Liver (tissue), 9 donors: ENCODE results near the gene PCDHGB3. TPM values are rescaled to one million over a fixed set of nuclear protein-coding genes. Genes with fewer than 3 reads are reported as not detected.

Experiments used
- DNase-seq: peaks from one replicate; pipeline ENCODE4 v3.0.0-alpha.2; 2017; ENCODE audit warnings: low spot score
- H3K27ac ChIP-seq, 2 donors: one replicate each; pipeline ENCODE4 v1.7.0; 2013; ENCODE audit warnings: inconsistent platforms in 2 of 2, low read length in 2 of 2, control low read depth in 1 of 2, low read depth in 1 of 2, mild to moderate bottlenecking in 1 of 2
- H3K27me3 ChIP-seq, 4 donors: one replicate each; pipeline versions ENCODE4 v1.6.1 to v1.7.0; 2013; ENCODE audit warnings: low read length in 3 of 4, inconsistent platforms in 1 of 4, mild to moderate bottlenecking in 1 of 4, moderate library complexity in 1 of 4; ENCODE audit not compliant: control insufficient read depth in 4 of 4, insufficient read depth in 4 of 4
- H3K36me3 ChIP-seq, 4 donors: one replicate each; pipeline versions ENCODE4 v1.6.1 to v1.7.0; 2013; ENCODE audit warnings: low read length in 3 of 4, mild to moderate bottlenecking in 3 of 4, low read depth in 1 of 4, moderate library complexity in 1 of 4; ENCODE audit not compliant: control insufficient read depth in 4 of 4, insufficient read depth in 3 of 4
- H3K4me1 ChIP-seq, 4 donors: one replicate each; pipeline versions ENCODE4 v1.6.1 to v1.7.0; 2013; ENCODE audit warnings: low read length in 3 of 4, mild to moderate bottlenecking in 3 of 4, moderate library complexity in 1 of 4; ENCODE audit not compliant: control insufficient read depth in 4 of 4, insufficient read depth in 4 of 4
- H3K4me3 ChIP-seq, 3 donors: one replicate each; pipeline versions ENCODE4 v1.6.1 to v1.7.0; 2013; ENCODE audit warnings: low read length in 3 of 3, control low read depth in 1 of 3, low read depth in 1 of 3, mild to moderate bottlenecking in 1 of 3
- H3K9ac ChIP-seq, 2 donors: one replicate each; pipeline ENCODE4 v1.7.0; 2013; ENCODE audit warnings: low read length in 2 of 2, mild to moderate bottlenecking in 2 of 2, moderate library complexity in 2 of 2, control low read depth in 1 of 2, low read depth in 1 of 2
- H3K9me3 ChIP-seq, 4 donors: one replicate each; pipeline versions ENCODE4 v1.6.1 to v1.7.0; 2013; ENCODE audit warnings: low read length in 3 of 4; ENCODE audit not compliant: control insufficient read depth in 4 of 4
- EGR1 ChIP-seq, 2 donors: IDR thresholded peaks; 2 replicates each; pipeline ENCODE4 v1.6.1; 2016 to 2018; ENCODE audit warnings: antibody characterized with exemption in 2 of 2, low read depth in 2 of 2
- FOXA1 ChIP-seq: IDR thresholded peaks from 2 replicates; pipeline ENCODE4 v1.6.1; 2016; ENCODE audit warnings: antibody characterized with exemption
- FOXA2 ChIP-seq: IDR thresholded peaks from 2 replicates; pipeline ENCODE4 v1.6.1; 2016; ENCODE audit warnings: antibody characterized with exemption
- GABPA ChIP-seq, 2 donors: IDR thresholded peaks in 1 of 2; conservative IDR thresholded peaks in 1 of 2; 2 replicates each; pipeline ENCODE4 v1.6.1; 2016; ENCODE audit warnings: antibody characterized with exemption in 2 of 2, mild to moderate bottlenecking in 1 of 2, moderate library complexity in 1 of 2
- HNF4A ChIP-seq, 2 donors: conservative IDR thresholded peaks; 2 replicates each; pipeline ENCODE4 v1.6.1; 2016; ENCODE audit warnings: antibody characterized with exemption in 2 of 2, mild to moderate bottlenecking in 2 of 2
- HNF4G ChIP-seq: IDR thresholded peaks from 2 replicates; pipeline ENCODE4 v1.6.1; 2016; ENCODE audit warnings: antibody characterized with exemption
- JUND ChIP-seq, 2 donors: IDR thresholded peaks; 2 replicates each; pipeline ENCODE4 v1.6.1; 2016; ENCODE audit warnings: antibody characterized with exemption in 2 of 2
- MAX ChIP-seq: IDR thresholded peaks from 2 replicates; pipeline ENCODE4 v1.6.1; 2016; ENCODE audit warnings: antibody characterized with exemption
- NR2F2 ChIP-seq: IDR thresholded peaks from 2 replicates; pipeline ENCODE4 v1.6.1; 2016; ENCODE audit warnings: antibody characterized with exemption
- RAD21 ChIP-seq, 2 donors: IDR thresholded peaks; 2 replicates each; pipeline ENCODE4 v1.6.1; 2016; ENCODE audit warnings: antibody characterized with exemption in 2 of 2, mild to moderate bottlenecking in 2 of 2
- REST ChIP-seq: IDR thresholded peaks from 2 replicates; pipeline ENCODE4 v1.6.1; 2016; ENCODE audit warnings: antibody characterized with exemption, mild to moderate bottlenecking
- SP1 ChIP-seq: IDR thresholded peaks from 2 replicates; pipeline ENCODE4 v1.6.1; 2018; ENCODE audit warnings: antibody characterized with exemption, mild to moderate bottlenecking
- YY1 ChIP-seq: IDR thresholded peaks from 2 replicates; pipeline ENCODE4 v1.6.1; 2016; ENCODE audit warnings: antibody characterized with exemption, mild to moderate bottlenecking
- ZBTB33 ChIP-seq: IDR thresholded peaks from 2 replicates; pipeline ENCODE4 v1.6.1; 2016; ENCODE audit warnings: antibody characterized with exemption
- WGBS: extraction: QIAGEN DNeasy Blood & Tissue Kit; methylation state at CpG from one replicate; pipeline ENCODE4 v1.1.7; 2013; 5-methylcytosine and 5-hydroxymethylcytosine counted together
- polyA plus RNA-seq, 2 donors: library from polyadenylated mRNA; stranded (reverse) in 1 of 2; unstranded in 1 of 2; fragments of 200-250 nt in 1 of 2; fragments of >200 nt in 1 of 2; fragmentation: Nextera tagmentation in 1 of 2; extraction: Ambion mirVana in 1 of 2; gene quantifications; one replicate each; pipeline versions ENCODE4 v1.2.1 to v1.2.3, GENCODE V29; 2013 to 2015
- total RNA-seq, 2 donors: library from RNA; depleted of rRNA; stranded (reverse); fragments of >200 nt; gene quantifications; one replicate each; pipeline ENCODE4 v1.2.3, GENCODE V29; 2014
- TF ChIP-seq, protein P1 (sequence below): fragments of 150-350 bp; IDR thresholded peaks from 2 replicates; pipeline ENCODE4 v1.5.1; 2017; ENCODE audit warnings: improper control_type of control experiment, low read depth, low read length; ENCODE audit not compliant: missing input control
- TF ChIP-seq, protein P2 (sequence below): IDR thresholded peaks from 2 replicates; pipeline ENCODE4 v1.6.1; 2016; ENCODE audit warnings: antibody characterized with exemption
- donor health status: healthy.
- donor health status: healthy.
- donor health status: healthy.
- donor health status: healthy.
- donor health status: healthy.

Gene PCDHGB3
- total and polyA plus RNA-seq, 4 donors, result 0.07 to 1.2 (median 0.37) TPM; not detected in 1

DNA sequence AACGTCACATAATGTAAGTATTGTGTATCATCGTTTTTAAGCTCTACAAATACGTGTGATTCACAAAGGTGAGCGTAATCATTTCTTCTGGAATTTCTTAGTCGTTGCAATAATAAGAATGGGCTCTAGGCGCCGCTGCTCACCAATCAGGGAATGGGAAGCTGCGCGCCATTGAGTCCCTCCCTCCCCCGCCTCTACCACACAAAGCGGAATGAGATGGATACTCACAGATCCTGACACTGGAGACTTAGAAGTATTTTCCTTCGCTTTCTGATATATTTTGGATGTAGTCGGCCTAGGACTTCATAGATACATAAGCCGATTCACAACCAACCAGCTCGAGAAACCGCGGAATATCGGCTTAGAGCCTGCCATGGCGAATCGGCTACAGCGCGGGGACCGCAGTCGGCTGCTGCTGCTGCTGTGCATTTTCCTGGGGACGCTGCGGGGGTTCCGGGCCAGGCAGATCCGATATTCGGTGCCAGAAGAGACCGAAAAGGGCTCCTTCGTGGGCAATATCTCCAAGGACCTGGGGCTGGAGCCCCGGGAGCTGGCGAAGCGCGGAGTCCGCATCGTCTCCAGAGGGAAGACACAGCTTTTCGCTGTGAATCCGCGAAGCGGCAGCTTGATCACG, 50.9 kb downstream of the PCDHGB3 start, which contains the start of gene PCDHGA11:
TSS of gene PCDHGA11 (plus strand) at position 197 of the 634 bp plus-strand sequence. CDS start at position 374, 177 bp downstream.
- no peak for DNase-seq

More for the DNA sequence above, 50.9 kb downstream of the PCDHGB3 start, which contains the start of gene PCDHGA11:
- H3K9me3 ChIP-seq, result peaks cover 52 to 81% (median 59%) of the 10 kb centered on the region in 4 donors
- 18% methylated on average over 42 of the region's 42 CpGs for WGBS
- no peaks in the 10 kb centered on the region for H3K36me3 ChIP-seq
- H3K9ac ChIP-seq, result no peak within 1 kb of the TSS
- no peaks in the 10 kb centered on the region for H3K4me1 ChIP-seq
- no peak within 1 kb of the TSS for H3K27ac ChIP-seq
- H3K4me3 ChIP-seq, result peak within 1 kb of the TSS; percentile 25 to 65 (median 59)
- TF ChIP-seq, protein P1, sequence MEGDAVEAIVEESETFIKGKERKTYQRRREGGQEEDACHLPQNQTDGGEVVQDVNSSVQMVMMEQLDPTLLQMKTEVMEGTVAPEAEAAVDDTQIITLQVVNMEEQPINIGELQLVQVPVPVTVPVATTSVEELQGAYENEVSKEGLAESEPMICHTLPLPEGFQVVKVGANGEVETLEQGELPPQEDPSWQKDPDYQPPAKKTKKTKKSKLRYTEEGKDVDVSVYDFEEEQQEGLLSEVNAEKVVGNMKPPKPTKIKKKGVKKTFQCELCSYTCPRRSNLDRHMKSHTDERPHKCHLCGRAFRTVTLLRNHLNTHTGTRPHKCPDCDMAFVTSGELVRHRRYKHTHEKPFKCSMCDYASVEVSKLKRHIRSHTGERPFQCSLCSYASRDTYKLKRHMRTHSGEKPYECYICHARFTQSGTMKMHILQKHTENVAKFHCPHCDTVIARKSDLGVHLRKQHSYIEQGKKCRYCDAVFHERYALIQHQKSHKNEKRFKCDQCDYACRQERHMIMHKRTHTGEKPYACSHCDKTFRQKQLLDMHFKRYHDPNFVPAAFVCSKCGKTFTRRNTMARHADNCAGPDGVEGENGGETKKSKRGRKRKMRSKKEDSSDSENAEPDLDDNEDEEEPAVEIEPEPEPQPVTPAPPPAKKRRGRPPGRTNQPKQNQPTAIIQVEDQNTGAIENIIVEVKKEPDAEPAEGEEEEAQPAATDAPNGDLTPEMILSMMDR, result peak; percentile 32
- TF ChIP-seq, protein P2, sequence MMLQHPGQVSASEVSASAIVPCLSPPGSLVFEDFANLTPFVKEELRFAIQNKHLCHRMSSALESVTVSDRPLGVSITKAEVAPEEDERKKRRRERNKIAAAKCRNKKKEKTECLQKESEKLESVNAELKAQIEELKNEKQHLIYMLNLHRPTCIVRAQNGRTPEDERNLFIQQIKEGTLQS, result no peak
- TF ChIP-seq GABPA (IDR thresholded peaks at IDR 0.05 in 1 of 2, conservative IDR thresholded peaks at IDR 0.05 in 1 of 2), result no peak
- TF ChIP-seq REST, result no peak
- no peak for TF ChIP-seq HNF4G
- no peak for TF ChIP-seq FOXA1
- TF ChIP-seq SP1, result no peak
- peak; percentile 21 to 59 for TF ChIP-seq RAD21 (IDR thresholded peaks at IDR 0.05)
- no peak for TF ChIP-seq JUND (IDR thresholded peaks at IDR 0.05)
- TF ChIP-seq YY1, result no peak
- no peak for TF ChIP-seq HNF4A (conservative IDR thresholded peaks at IDR 0.05)
- no peak for TF ChIP-seq ZBTB33
- TF ChIP-seq EGR1 (IDR thresholded peaks at IDR 0.05; ENCODE audit: low read depth in 2 of 2), result no peak
- TF ChIP-seq NR2F2, result no peak
- no peak for TF ChIP-seq MAX
- TF ChIP-seq FOXA2, result no peak
- H3K27me3 ChIP-seq, result peaks cover 0 to 5% (median 0%) of the 10 kb centered on the region in 4 donors
